ENCODE measurements around the gene SLC5A10.
"Not testable (repeated sequence)": the region's sequence is repeated elsewhere in the genome, so short reads cannot be mapped to it uniquely, and the experiment has no call there.

The SLC5A10 gene

GRCh38 chr17:19017401-19017800 is 65.4 kb downstream of the SLC5A10 start:
- no peak for TF ChIP-seq CTCF (IDR thresholded peaks at IDR 0.05)
- no peaks in the 10 kb centered on the region for H3K9me3 ChIP-seq
- no peaks in the 10 kb centered on the region for H3K4me1 ChIP-seq
- H3K27me3 ChIP-seq = peaks cover 0 to 19% of the 10 kb centered on the region in 2 donors
- no peak for DNase-seq
- no peak overlapping the region for H3K4me3 ChIP-seq
- no peaks in the 10 kb centered on the region for H3K36me3 ChIP-seq
- intact Hi-C loops (cut with DNase I; ENCODE audit: low total_unique reads) = no loop called here
- H3K27ac ChIP-seq = no peak overlapping the region

- no peak for DNase-seq
- Histone ChIP-seq H3K36me3 (no peaks in the 10 kb centered on the region), H3K27ac (no peak overlapping the region), H3K4me1 (no peaks in the 10 kb centered on the region), H3K9me3 (no peaks in the 10 kb centered on the region), H3K4me3 (no peak overlapping the region), H3K27me3 (peaks cover 0 to 19% of the 10 kb centered on the region in 2 donors)
- TF ChIP-seq CTCF (IDR thresholded peaks at IDR 0.05) = no peak
- intact Hi-C loops (cut with DNase I; ENCODE audit: low total_unique reads) = no loop called here
These were observed 66.0 kb downstream of the SLC5A10 start for GRCh38 chr17:19017804-19018599.

- no peak for TF ChIP-seq CTCF (IDR thresholded peaks at IDR 0.05)
- no peaks in the 10 kb centered on the region for H3K36me3 ChIP-seq
- DNase-seq = no peak
- H3K4me1 ChIP-seq = no peaks in the 10 kb centered on the region
- H3K4me3 ChIP-seq = no peak overlapping the region
- no peak overlapping the region for H3K27ac ChIP-seq
- intact Hi-C loops (cut with DNase I; ENCODE audit: low total_unique reads) = no loop called here
- no peaks in the 10 kb centered on the region for H3K9me3 ChIP-seq
- H3K27me3 ChIP-seq = peaks cover 0 to 19% of the 10 kb centered on the region in 2 donors
These were observed 66.6 kb downstream of the SLC5A10 start for GRCh38 chr17:19018600-19018950.

- no peak for DNase-seq
- Histone ChIP-seq H3K27ac (no peak overlapping the region), H3K9me3 (no peaks in the 10 kb centered on the region), H3K4me1 (no peaks in the 10 kb centered on the region), H3K27me3 (peaks cover 0 to 19% of the 10 kb centered on the region in 2 donors), H3K4me3 (no peak overlapping the region), H3K36me3 (no peaks in the 10 kb centered on the region)
- TF ChIP-seq CTCF (IDR thresholded peaks at IDR 0.05) = no peak
- intact Hi-C loops (cut with DNase I; ENCODE audit: low total_unique reads) = no loop called here
These were observed 67.3 kb downstream of the SLC5A10 start for GRCh38 chr17:19019041-19019941.

- H3K27ac ChIP-seq = no peak overlapping the region
- intact Hi-C loops (cut with DNase I; ENCODE audit: low total_unique reads) = no loop called here
- DNase-seq = no peak
These were observed 68.1 kb downstream of the SLC5A10 start for GRCh38 chr17:19020016-19020415.

GRCh38 chr17:19021011-19021621 is 69.2 kb downstream of the SLC5A10 start:
- H3K4me3 ChIP-seq; DNase-seq; H3K9me3 ChIP-seq; intact Hi-C loops (cut with DNase I; ENCODE audit: low total_unique reads); H3K27ac ChIP-seq; H3K36me3 ChIP-seq; H3K4me1 ChIP-seq: not testable (repeated sequence)
- H3K27me3 ChIP-seq = peaks cover 0 to 19% of the 10 kb centered on the region in 2 donors

More at GRCh38 chr17:19020016-19020415, 68.1 kb downstream of the SLC5A10 start:
- no peak overlapping the region for H3K4me3 ChIP-seq
- peaks cover 0 to 19% of the 10 kb centered on the region in 2 donors for H3K27me3 ChIP-seq
- H3K36me3 ChIP-seq = no peaks in the 10 kb centered on the region
- no peak for TF ChIP-seq CTCF (IDR thresholded peaks at IDR 0.05)
- H3K9me3 ChIP-seq = no peaks in the 10 kb centered on the region
- no peaks in the 10 kb centered on the region for H3K4me1 ChIP-seq

Data from tibial artery (tissue), 4 donors.